ENCODE data around the gene GPX8. TPM values are rescaled to one million over a fixed set of nuclear protein-coding genes. Genes with fewer than 3 reads are reported as not detected.

Gene GPX8
- polyA plus RNA-seq, 1 of the 3 experiments (the other 2 are of a cell fraction) = 30.1 TPM

DNA sequence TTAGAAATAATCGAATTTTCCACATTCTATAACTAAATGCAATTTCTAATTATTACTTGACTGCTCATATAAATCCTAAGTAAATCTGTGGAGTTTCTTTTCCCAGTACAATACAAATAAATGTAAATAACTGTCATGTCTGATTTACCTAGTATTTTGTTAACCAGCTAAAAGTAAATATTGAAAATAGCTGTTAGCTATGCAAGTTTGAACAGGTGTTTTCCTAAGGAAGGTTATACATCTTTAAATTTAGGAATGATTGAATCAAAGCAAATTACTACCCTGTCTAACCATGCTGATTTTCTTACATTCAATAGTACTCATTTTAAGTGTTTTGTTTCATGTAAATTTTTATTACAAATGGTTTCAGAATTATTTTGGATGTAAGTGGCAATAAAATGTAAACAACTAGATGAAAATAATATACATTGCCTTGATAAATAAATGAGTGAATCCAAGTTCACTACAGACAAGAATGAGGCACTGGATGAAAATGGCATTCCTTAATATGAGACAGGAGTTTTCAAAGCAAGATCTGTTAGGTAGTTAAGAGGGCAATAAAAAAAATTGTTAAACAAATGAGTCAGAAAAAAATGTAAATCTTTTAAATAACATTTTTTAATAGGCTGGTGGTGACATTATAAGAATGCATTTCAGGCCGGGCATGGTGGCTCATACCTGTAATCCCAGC is 51.4 kb downstream of the GPX8 start (continued):
- TF ChIP-seq, protein P1, sequence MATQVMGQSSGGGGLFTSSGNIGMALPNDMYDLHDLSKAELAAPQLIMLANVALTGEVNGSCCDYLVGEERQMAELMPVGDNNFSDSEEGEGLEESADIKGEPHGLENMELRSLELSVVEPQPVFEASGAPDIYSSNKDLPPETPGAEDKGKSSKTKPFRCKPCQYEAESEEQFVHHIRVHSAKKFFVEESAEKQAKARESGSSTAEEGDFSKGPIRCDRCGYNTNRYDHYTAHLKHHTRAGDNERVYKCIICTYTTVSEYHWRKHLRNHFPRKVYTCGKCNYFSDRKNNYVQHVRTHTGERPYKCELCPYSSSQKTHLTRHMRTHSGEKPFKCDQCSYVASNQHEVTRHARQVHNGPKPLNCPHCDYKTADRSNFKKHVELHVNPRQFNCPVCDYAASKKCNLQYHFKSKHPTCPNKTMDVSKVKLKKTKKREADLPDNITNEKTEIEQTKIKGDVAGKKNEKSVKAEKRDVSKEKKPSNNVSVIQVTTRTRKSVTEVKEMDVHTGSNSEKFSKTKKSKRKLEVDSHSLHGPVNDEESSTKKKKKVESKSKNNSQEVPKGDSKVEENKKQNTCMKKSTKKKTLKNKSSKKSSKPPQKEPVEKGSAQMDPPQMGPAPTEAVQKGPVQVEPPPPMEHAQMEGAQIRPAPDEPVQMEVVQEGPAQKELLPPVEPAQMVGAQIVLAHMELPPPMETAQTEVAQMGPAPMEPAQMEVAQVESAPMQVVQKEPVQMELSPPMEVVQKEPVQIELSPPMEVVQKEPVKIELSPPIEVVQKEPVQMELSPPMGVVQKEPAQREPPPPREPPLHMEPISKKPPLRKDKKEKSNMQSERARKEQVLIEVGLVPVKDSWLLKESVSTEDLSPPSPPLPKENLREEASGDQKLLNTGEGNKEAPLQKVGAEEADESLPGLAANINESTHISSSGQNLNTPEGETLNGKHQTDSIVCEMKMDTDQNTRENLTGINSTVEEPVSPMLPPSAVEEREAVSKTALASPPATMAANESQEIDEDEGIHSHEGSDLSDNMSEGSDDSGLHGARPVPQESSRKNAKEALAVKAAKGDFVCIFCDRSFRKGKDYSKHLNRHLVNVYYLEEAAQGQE (IDR thresholded peaks at IDR 0.05; ENCODE audit: low read depth, low read length) = no peak

Small RNA genes within 50 kb of the gene (small RNA-seq; reads per million reads assigned to genes)
- 0 to 2.4 (median 0.66) reads per million in 7 experiments for gene MIR449A
- gene MIR449B = 0 reads per million in 7 experiments
- 0 to 2.4 (median 0) reads per million in 7 experiments for gene MIR449C

Other genes with a start within 250 kb of the GPX8 start
- 36.5 and 37.4 TPM in 2 replicates for gene ESM1, start 174.6 kb upstream of the GPX8 start, polyA plus RNA-seq (2012; rRNA removed)
- gene GZMK, start 135.9 kb upstream of the GPX8 start, polyA plus RNA-seq (2012; rRNA removed) = not detected in 2 replicates
- gene GZMA, start 57.5 kb upstream of the GPX8 start, polyA plus RNA-seq (2012; rRNA removed) = 0.07 TPM in 1 of 2 replicates, not detected in the other
- gene CDC20B, start 13.0 kb downstream of the GPX8 start, polyA plus RNA-seq (2012; rRNA removed) = 0.03 TPM in 2 replicates
- not detected in 2 replicates for gene MCIDAS, start 67.1 kb downstream of the GPX8 start, polyA plus RNA-seq (2012; rRNA removed)
- gene CCNO, start 73.4 kb downstream of the GPX8 start, polyA plus RNA-seq (2012; rRNA removed) = not detected in 2 replicates
- 2.1 and 2.2 TPM in 2 replicates for gene DHX29, start 147.5 kb downstream of the GPX8 start, polyA plus RNA-seq (2012; rRNA removed)
- 11.2 and 12.1 TPM in 2 replicates for gene MTREX, start 147.8 kb downstream of the GPX8 start, polyA plus RNA-seq (2012; rRNA removed)

Measured in SK-N-SH (cell line).